Activated T-cell treated with anti-CD3 and anti-CD28 coated beads, Interleukin-2, amount 50 U/mL, for 1 hour (primary cell): ENCODE data around the gene FKBP11.
"Not testable (repeated sequence)": the region's sequence is repeated elsewhere in the genome, so short reads cannot be mapped to it uniquely, and the experiment has no call there.

Experiments used
- DNase-seq: peaks from one replicate; pipeline ENCODE4 v3.0.0-alpha.2; 2020

The FKBP11 gene

DNA sequence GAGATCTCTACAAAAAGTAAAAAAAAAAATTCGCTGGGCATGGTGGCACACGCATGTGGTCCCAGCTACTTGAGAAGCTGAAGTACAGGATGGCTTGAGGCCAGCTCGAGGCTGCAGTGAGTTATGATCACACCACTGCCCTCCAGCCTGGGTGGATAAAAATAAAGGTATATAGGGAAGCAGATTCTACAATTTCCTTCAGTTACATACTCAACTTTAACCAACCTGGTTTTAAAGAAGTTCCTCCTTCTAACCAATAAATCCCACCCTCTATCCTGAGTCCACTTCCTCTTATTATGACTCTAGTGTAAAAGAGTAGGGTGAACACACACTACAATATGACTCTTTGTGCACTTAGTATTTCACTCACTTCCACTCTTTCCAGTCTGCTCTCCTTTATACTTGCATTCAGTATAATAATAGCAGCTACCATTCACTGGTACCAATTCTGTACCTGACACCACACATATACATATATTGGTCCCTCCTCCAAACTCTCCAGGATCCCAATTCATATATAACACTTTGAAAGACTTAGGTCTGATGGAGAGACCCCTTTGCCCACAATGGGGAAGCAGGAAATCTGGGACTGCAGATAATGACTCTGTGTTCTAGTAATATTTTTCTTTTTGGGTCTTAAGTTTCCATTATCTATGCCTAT is 29.7 kb upstream of the FKBP11 start:
- no peak for DNase-seq

- DNase-seq: no peak
Observed at GRCh38 chr12:48954061-48954460, 28.8 kb upstream of the FKBP11 start.

DNA sequence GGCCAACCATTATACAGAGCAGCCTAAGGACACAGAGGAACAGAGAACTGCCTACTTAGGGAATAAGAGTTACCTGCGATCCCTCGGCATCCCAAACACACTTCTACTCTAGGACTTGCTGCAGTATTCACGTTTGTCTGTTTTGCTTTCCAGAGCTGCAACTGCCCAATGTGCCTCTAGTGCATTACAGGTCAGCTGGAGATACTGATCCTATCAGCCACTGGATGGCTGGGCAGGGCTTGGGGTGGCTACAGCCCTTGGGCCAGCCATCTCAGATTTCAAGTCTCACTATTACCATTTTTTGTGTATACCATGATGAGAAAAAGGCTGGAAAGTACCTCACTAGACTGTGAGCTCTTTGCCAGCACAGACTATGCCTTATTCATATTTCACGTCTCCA is 27.4 kb upstream of the FKBP11 start:
- no peak for DNase-seq

DNA sequence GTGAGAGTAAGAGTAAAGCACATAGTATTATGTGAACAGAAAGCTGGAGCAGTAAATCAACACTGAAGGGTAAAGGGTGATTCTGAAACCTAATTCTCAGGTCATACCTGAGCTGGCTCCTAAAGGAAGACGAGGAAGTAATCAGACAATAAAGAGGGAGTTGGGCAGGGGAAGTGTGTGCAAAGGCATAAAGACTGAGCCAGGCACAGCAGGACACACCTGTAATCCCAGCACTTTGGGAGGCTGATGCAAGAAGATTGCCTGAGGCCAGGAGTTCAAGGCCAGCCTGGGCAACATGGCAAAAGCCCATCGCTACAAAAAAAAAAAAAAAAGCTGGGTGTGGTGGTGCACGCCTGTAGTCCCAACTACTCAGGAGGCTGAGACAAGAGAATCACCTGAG is 22.4 kb upstream of the FKBP11 start:
- no peak for DNase-seq

GRCh38 chr12:48946943-48947342 is 21.7 kb upstream of the FKBP11 start:
- no peak for DNase-seq

DNA sequence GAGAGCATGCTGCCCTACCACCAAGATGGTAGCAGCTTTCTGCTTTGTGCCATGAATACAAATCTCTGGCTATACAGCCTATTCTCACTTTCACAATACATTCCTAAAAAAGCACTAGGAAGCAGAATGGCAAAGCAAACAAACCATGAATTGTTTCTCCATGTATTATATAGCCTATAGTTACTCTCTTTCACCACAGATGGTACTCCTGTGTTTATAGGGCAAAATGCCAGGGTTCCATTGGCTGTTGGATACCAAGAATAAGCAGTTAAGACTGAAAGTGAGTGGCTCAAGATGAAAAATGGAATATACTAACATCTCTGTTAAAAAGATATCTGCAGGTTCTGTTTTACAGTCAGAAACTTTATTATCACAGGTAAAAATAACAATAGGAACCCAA is 20.9 kb upstream of the FKBP11 start:
- DNase-seq: no peak

DNA sequence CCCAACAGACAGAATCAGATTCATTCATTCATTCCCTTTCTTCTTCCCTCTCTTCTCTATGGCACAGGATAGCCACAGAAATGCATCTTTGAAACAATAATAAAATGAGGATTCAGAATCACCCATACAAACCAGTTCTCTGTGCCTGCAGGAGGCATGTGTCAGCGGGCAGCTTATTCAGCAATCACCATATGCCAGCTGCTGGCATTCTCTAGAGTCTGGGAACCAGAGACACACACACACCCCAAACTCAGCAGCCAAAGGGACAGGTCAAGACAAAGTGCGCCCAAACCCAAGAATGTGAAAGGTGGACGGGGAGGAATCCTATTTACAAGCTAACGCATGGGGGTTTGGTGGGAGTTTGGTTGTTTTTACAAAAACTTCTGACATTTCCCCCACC is 17.9 kb upstream of the FKBP11 start:
- no peak for DNase-seq

GRCh38 chr12:48940181-48940580 is 14.9 kb upstream of the FKBP11 start:
- DNase-seq: no peak

DNA sequence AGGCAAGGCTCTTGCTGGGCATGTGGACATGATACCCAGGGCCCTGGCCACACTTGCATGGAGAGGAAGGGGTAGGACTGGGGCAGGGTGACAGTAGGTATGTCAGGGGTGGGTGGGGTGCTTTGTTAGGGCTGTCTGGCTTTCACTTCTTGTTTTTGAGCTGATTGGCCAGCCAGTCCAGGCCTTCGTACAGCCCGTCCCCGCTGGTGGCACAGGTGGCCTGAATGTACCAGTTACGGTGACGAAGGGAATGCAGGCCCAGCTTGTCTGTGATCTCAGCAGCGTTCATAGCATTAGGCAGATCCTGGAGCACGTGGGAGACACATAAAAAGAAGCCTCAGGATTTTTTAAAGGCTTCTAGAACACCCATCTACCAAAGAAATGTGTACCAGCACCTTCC is 13.5 kb upstream of the FKBP11 start:
- no peak for DNase-seq

DNA sequence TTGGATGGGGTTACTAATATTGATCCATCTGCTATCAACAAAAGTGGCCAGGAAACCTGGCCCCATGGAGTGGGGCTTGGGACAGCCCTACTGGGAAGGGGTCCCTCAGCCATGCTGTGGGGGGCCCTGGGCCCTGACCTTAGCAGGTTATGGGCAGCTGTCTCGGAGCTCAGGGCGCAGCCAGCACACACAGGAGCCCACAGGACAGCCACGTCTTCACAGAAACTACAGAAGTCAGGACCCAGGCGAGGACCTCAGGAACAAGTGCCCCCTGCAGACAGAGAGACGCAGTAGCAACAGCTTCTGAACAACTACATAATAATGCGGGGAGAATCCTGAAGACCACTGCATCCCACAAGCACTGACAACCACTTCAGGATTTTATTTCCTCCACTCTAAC is 11.9 kb upstream of the FKBP11 start:
- DNase-seq: no peak

GRCh38 chr12:48936379-48936979 is 11.2 kb upstream of the FKBP11 start:
- DNase-seq: peak; percentile 87

DNA sequence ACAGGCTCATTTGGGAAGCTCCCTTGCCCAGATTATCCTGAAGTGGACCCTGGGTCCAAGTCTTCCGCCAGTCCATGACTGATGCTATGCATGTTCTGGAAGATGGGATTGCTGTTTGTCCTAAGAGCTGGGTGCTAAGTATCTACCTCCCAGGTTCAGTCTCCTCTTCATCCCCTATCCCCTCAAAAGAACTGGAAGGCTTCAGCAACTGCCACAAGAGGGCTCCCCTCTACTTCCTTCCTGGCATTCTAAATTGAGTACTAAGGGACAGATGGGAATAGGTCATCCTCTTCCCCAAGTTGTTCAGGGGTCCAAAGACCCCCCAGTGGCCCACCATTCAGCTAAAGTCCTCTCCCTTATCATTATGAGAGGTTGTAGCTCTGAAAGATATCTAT is 9.0 kb upstream of the FKBP11 start:
- no peak for DNase-seq

GRCh38 chr12:48933664-48934311 is 8.5 kb upstream of the FKBP11 start:
- no peak for DNase-seq

DNA sequence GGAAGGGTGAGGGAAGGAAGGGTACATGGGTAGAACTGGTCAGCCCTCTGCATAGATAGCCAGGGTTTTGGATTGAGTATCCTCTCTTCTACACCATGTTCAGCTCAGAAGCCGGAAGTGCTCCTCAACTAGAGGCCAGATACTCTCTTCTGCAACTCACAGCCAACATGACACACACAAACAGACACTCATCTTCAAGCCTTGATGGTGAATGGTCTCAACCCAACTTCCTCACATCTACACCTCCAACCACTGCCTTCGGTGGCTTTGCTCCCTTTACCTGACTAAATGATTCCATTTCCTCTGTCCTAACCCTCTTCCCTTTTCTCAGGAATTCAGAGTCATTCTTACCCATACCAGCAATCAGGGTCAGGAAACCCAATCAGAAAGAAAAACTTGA is 7.6 kb upstream of the FKBP11 start:
- no peak for DNase-seq

DNA sequence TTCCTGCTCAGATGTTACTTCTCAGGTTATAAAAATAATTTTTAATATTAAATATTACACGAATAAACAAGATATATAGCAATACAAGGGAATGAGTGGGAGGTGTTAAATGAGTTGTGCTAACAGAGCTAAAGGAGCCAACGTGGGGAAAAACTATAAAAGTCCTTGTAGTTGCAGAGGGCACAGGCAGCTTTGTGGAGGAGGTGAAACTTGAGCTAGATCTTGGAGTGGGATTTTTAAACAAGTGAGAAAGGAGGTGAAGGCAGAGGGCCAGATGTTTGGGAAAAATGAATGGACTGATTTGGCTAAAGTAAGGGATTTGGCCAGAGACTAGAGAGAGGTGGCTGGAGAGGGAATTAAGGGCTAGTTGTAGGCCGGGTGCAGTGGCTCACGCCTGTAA is 5.2 kb upstream of the FKBP11 start:
- DNase-seq: no peak

DNA sequence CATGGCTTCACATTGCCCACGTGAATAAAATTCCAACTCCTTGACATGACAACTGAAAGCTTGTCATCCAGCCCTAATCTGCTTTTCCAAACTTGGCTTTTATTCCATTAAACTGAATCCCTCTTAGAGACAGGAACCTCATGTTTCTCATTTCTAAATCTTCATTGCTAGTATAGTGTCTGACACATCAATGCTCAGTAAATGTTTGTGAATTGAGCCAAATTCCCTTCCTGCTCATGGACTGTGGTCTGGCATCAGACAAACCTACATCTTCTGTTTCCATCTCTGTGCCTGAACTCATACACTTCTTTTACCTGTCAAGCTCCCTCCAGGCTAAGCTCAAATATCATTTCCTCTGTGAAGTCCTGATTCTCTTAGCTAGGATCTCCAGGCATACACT is 4.3 kb upstream of the FKBP11 start:
- DNase-seq: no peak

DNA sequence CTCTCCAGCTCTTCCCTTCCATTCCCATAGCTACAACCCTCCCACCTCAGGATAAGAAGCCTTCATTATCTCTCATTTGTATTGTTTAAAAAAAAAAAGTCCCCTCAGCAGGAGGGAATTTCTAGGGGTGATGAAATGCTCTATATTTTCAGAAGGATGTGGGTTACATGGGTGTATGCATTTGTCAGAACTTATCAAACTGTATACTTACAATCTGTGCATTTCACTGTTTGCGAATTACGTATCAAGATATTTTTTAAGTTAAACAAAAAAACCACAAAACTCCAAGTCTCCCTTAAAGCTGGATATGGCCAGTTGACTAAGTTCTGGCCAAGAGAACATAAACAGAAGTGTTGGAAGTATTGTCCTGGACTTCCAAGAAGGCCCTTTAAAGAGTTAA is 2.0 kb upstream of the FKBP11 start:
- DNase-seq: no peak

- peak; percentile 85 for DNase-seq
Observed at GRCh38 chr12:48924617-48925303, 532 bp downstream of the FKBP11 start.

DNA sequence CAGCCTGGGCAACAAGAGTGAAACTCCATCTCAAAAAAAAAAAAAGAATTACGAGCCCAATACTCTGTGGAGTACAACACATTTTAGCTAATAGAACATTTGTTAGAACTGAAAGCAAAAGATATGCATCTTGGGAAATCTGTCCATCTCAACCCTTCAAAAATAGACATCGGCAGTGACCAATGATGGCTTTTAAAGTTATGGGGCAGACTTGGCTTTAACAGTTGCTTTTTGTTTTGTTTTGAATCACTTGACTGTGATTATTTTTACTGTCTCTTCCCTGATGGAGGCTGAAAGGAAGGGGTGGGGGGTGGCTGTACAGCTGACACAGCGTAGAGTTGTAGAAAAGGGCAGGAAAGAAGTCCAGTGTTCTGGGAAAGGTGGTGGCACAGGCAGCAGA is 2.2 kb downstream of the FKBP11 start:
- no peak for DNase-seq

DNA sequence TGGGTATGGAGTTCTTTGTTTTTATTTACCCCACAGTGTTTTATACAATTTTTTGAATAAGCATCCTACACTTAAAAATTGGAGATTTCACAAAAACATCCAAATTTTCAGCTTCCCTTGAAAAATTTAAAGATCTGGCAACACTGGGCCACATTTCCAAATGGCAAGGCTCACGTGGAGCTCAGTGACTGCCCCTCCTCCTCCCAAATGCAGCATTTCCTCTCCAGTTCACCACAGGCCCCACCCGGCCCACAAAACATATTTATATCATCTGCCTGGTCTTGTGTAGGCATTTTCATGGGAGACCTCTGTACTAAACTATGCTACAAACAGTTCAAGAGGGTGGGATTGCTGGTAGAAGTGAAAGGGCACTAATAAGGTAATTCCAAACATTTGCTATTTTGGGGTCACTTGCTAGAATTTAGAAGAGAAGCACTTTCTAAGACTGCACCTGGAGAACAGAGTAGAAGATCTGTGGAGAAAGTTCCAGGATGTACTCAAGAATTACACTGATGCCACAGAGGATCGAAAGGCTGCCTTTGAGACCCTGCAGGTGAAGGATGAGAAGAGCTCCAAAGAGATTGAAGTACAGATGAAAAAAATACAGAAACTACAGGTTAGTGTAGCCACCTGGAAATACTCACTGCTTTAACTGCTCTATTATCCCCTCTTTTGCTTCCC is 7.3 kb downstream of the FKBP11 start:
- DNase-seq: peak; percentile 44

DNA sequence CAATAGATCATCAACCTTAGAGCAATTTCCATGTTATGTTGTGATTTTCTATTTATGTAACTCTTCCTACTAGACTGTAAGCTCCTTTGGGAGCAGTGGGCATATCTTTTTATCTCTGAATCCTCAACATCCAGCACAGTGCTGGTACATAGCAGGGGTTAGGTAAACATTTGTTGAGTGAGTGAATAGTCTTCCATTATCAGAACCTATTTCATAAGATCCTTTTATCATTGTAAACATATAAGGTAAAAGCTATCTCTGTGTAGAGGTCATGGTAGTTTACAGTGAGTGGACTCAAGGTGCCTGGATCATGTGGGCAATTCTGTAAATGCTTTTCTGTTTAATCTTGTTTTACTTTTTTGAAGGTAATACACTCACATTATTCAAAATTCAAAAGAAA is 15.1 kb downstream of the FKBP11 start:
- no peak for DNase-seq

DNA sequence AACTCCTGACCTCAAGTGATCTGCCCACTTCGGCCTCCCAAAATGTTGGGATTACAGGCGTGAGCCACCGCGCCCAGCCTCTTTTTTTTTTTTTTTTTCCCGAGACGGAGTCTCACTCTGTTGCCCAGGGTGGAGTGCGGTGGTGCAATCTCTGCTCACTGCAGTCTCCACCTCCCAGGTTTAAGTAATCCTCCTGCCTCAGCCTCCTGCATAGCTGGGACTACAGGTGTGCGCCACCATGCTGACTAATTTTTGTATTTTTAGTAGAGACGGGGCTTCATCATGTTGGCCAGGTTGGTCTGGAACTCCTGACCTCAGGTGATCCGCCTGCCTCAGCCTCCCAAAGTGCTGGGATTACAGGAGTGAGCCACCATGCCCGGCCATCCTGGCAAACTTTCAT is 15.6 kb downstream of the FKBP11 start:
- not testable (repeated sequence) for DNase-seq

GRCh38 chr12:48907245-48907644 is 18.0 kb downstream of the FKBP11 start:
- no peak for DNase-seq
